Liver (tissue), 9 donors: Measurements from ENCODE around the gene PMCH. TPM values are rescaled to one million over a fixed set of nuclear protein-coding genes. Genes with fewer than 3 reads are reported as not detected.
"Not testable (repeated sequence)": the region's sequence is repeated elsewhere in the genome, so short reads cannot be mapped to it uniquely, and the experiment has no call there.

Source experiments
- DNase-seq: peaks from one replicate; pipeline ENCODE4 v3.0.0-alpha.2; 2017; ENCODE audit warnings: low spot score
- H3K27ac ChIP-seq, 2 donors: one replicate each; pipeline ENCODE4 v1.7.0; 2013; ENCODE audit warnings: inconsistent platforms in 2 of 2, low read length in 2 of 2, control low read depth in 1 of 2, low read depth in 1 of 2, mild to moderate bottlenecking in 1 of 2
- H3K27me3 ChIP-seq, 4 donors: one replicate each; pipeline versions ENCODE4 v1.6.1 to v1.7.0; 2013; ENCODE audit warnings: low read length in 3 of 4, inconsistent platforms in 1 of 4, mild to moderate bottlenecking in 1 of 4, moderate library complexity in 1 of 4; ENCODE audit not compliant: control insufficient read depth in 4 of 4, insufficient read depth in 4 of 4
- H3K36me3 ChIP-seq, 4 donors: one replicate each; pipeline versions ENCODE4 v1.6.1 to v1.7.0; 2013; ENCODE audit warnings: low read length in 3 of 4, mild to moderate bottlenecking in 3 of 4, low read depth in 1 of 4, moderate library complexity in 1 of 4; ENCODE audit not compliant: control insufficient read depth in 4 of 4, insufficient read depth in 3 of 4
- H3K4me1 ChIP-seq, 4 donors: one replicate each; pipeline versions ENCODE4 v1.6.1 to v1.7.0; 2013; ENCODE audit warnings: low read length in 3 of 4, mild to moderate bottlenecking in 3 of 4, moderate library complexity in 1 of 4; ENCODE audit not compliant: control insufficient read depth in 4 of 4, insufficient read depth in 4 of 4
- H3K4me3 ChIP-seq, 3 donors: one replicate each; pipeline versions ENCODE4 v1.6.1 to v1.7.0; 2013; ENCODE audit warnings: low read length in 3 of 3, control low read depth in 1 of 3, low read depth in 1 of 3, mild to moderate bottlenecking in 1 of 3
- H3K9ac ChIP-seq, 2 donors: one replicate each; pipeline ENCODE4 v1.7.0; 2013; ENCODE audit warnings: low read length in 2 of 2, mild to moderate bottlenecking in 2 of 2, moderate library complexity in 2 of 2, control low read depth in 1 of 2, low read depth in 1 of 2
- H3K9me3 ChIP-seq, 4 donors: one replicate each; pipeline versions ENCODE4 v1.6.1 to v1.7.0; 2013; ENCODE audit warnings: low read length in 3 of 4; ENCODE audit not compliant: control insufficient read depth in 4 of 4
- ATF3 ChIP-seq: IDR thresholded peaks from 2 replicates; pipeline ENCODE4 v1.6.1; 2016; ENCODE audit warnings: antibody characterized with exemption
- CTCF ChIP-seq: fragments of 150-350 bp; IDR thresholded peaks from 2 replicates; pipeline ENCODE4 v1.5.1; 2017; ENCODE audit warnings: improper control_type of control experiment, low read depth, low read length; ENCODE audit not compliant: missing input control
- EGR1 ChIP-seq, 2 donors: IDR thresholded peaks; 2 replicates each; pipeline ENCODE4 v1.6.1; 2016 to 2018; ENCODE audit warnings: antibody characterized with exemption in 2 of 2, low read depth in 2 of 2
- FOXA1 ChIP-seq: IDR thresholded peaks from 2 replicates; pipeline ENCODE4 v1.6.1; 2016; ENCODE audit warnings: antibody characterized with exemption
- FOXA2 ChIP-seq: IDR thresholded peaks from 2 replicates; pipeline ENCODE4 v1.6.1; 2016; ENCODE audit warnings: antibody characterized with exemption
- GABPA ChIP-seq, 2 donors: IDR thresholded peaks in 1 of 2; conservative IDR thresholded peaks in 1 of 2; 2 replicates each; pipeline ENCODE4 v1.6.1; 2016; ENCODE audit warnings: antibody characterized with exemption in 2 of 2, mild to moderate bottlenecking in 1 of 2, moderate library complexity in 1 of 2
- HNF4A ChIP-seq, 2 donors: conservative IDR thresholded peaks; 2 replicates each; pipeline ENCODE4 v1.6.1; 2016; ENCODE audit warnings: antibody characterized with exemption in 2 of 2, mild to moderate bottlenecking in 2 of 2
- HNF4G ChIP-seq: IDR thresholded peaks from 2 replicates; pipeline ENCODE4 v1.6.1; 2016; ENCODE audit warnings: antibody characterized with exemption
- MAX ChIP-seq: IDR thresholded peaks from 2 replicates; pipeline ENCODE4 v1.6.1; 2016; ENCODE audit warnings: antibody characterized with exemption
- NR2F2 ChIP-seq: IDR thresholded peaks from 2 replicates; pipeline ENCODE4 v1.6.1; 2016; ENCODE audit warnings: antibody characterized with exemption
- RAD21 ChIP-seq, 2 donors: IDR thresholded peaks; 2 replicates each; pipeline ENCODE4 v1.6.1; 2016; ENCODE audit warnings: antibody characterized with exemption in 2 of 2, mild to moderate bottlenecking in 2 of 2
- REST ChIP-seq: IDR thresholded peaks from 2 replicates; pipeline ENCODE4 v1.6.1; 2016; ENCODE audit warnings: antibody characterized with exemption, mild to moderate bottlenecking
- RXRA ChIP-seq, 2 donors: IDR thresholded peaks; 2 replicates each; pipeline ENCODE4 v1.6.1; 2017 to 2018; ENCODE audit warnings: antibody characterized with exemption in 2 of 2, mild to moderate bottlenecking in 1 of 2
- SP1 ChIP-seq: IDR thresholded peaks from 2 replicates; pipeline ENCODE4 v1.6.1; 2018; ENCODE audit warnings: antibody characterized with exemption, mild to moderate bottlenecking
- TAF1 ChIP-seq: conservative IDR thresholded peaks from 2 replicates; pipeline ENCODE4 v1.6.1; 2016; ENCODE audit warnings: antibody characterized with exemption, mild to moderate bottlenecking
- YY1 ChIP-seq: IDR thresholded peaks from 2 replicates; pipeline ENCODE4 v1.6.1; 2016; ENCODE audit warnings: antibody characterized with exemption, mild to moderate bottlenecking
- ZBTB33 ChIP-seq: IDR thresholded peaks from 2 replicates; pipeline ENCODE4 v1.6.1; 2016; ENCODE audit warnings: antibody characterized with exemption
- WGBS: extraction: QIAGEN DNeasy Blood & Tissue Kit; methylation state at CpG from one replicate; pipeline ENCODE4 v1.1.7; 2013; 5-methylcytosine and 5-hydroxymethylcytosine counted together
- polyA plus RNA-seq, 2 donors: library from polyadenylated mRNA; stranded (reverse) in 1 of 2; unstranded in 1 of 2; fragments of 200-250 nt in 1 of 2; fragments of >200 nt in 1 of 2; fragmentation: Nextera tagmentation in 1 of 2; extraction: Ambion mirVana in 1 of 2; gene quantifications; one replicate each; pipeline versions ENCODE4 v1.2.1 to v1.2.3, GENCODE V29; 2013 to 2015
- total RNA-seq, 2 donors: library from RNA; depleted of rRNA; stranded (reverse); fragments of >200 nt; gene quantifications; one replicate each; pipeline ENCODE4 v1.2.3, GENCODE V29; 2014
- donor health status: healthy.
- donor health status: healthy.
- donor health status: healthy.
- donor health status: healthy.
- donor health status: healthy.

Gene PMCH
- total RNA-seq (not detected), polyA plus RNA-seq (not detected)

GRCh38 chr12:102197789-102198188 lies at the start of gene PMCH:
Gene PMCH (minus strand): TSS chr12:102197833. CDS start chr12:102197770, 63 bp downstream.
- no peaks in the 10 kb centered on the region for H3K4me1 ChIP-seq
- WGBS, result 89% methylated on average over 1 of the region's 1 CpG
- TF ChIP-seq CTCF, result no peak
- no peak for TF ChIP-seq NR2F2
- no peak for TF ChIP-seq HNF4A (conservative IDR thresholded peaks at IDR 0.05)
- TF ChIP-seq FOXA1, result no peak
- TF ChIP-seq RXRA (IDR thresholded peaks at IDR 0.05), result no peak
- TF ChIP-seq EGR1 (IDR thresholded peaks at IDR 0.05; ENCODE audit: low read depth in 2 of 2), result no peak
- TF ChIP-seq TAF1, result no peak
- no peak for TF ChIP-seq MAX
- no peak for TF ChIP-seq ATF3
- no peak for TF ChIP-seq REST
- no peak for TF ChIP-seq HNF4G
- TF ChIP-seq FOXA2, result no peak
- no peak for TF ChIP-seq SP1
- TF ChIP-seq ZBTB33, result no peak
- no peak for TF ChIP-seq YY1
- TF ChIP-seq RAD21 (IDR thresholded peaks at IDR 0.05), result no peak
- no peak for TF ChIP-seq GABPA (IDR thresholded peaks at IDR 0.05 in 1 of 2, conservative IDR thresholded peaks at IDR 0.05 in 1 of 2)

GRCh38 chr12:102240859-102241258 lies 43.2 kb upstream of the PMCH start:
- H3K27ac ChIP-seq, H3K9me3 ChIP-seq, H3K9ac ChIP-seq, H3K4me3 ChIP-seq, H3K27me3 ChIP-seq, DNase-seq, H3K4me1 ChIP-seq, H3K36me3 ChIP-seq: not testable (repeated sequence)
- WGBS, result 94% methylated on average over 2 of the region's 2 CpGs

More at GRCh38 chr12:102197789-102198188, at the start of gene PMCH:
- Histone ChIP-seq H3K9me3 (no peaks in the 10 kb centered on the region), H3K36me3 (no peaks in the 10 kb centered on the region), H3K27ac (no peak within 1 kb of the TSS), H3K27me3 (no peaks in the 10 kb centered on the region), H3K4me3 (no peak within 1 kb of the TSS), H3K9ac (no peak within 1 kb of the TSS)
- no peak for DNase-seq
